NCI-H128 (cell line): ENCODE data around the gene COL15A1.

Source experiments
- DNase-seq: peaks from one replicate; lab custom pipeline; 2025; ENCODE audit not compliant: unreplicated experiment; lab: John Stamatoyannopoulos, UW

The COL15A1 gene

GRCh38 chr9:98944057-98944733, 488 bp downstream of the COL15A1 start:
- DNase-seq = no peak

DNA sequence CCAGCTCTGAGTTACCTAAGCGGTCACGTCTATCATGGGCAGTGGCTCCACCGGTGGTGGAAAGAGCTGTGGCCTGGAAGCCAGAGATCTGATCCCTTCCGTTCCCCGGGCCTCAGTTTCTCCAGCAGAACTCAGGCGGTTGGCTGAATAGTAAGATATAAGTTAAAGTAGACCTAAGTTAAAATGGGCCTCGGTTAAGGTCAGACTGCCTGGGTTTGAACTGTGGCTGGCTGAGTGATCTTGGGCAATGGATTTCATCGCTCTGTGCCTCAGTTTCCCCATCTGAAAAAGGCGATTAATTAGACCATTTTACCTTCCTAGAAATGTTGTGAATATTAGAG, 997 bp downstream of the COL15A1 start:
- no peak for DNase-seq

DNA sequence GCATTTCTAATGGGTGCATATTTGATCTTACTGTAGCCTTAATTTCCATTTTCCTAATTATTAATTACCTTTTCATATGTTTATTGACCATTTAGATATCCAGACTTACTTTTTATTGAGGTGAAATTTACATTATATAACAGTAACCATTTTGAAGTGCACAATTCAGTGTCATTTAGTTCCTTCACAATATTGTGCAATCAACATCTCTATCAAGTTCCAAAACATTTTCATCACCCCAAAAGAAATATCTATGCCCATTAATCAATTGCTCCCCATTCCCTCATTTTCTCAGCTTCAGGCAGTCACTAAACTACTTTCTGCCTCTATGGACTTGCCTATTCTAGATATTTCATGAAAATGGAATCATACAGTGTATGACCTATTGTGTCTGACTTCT, 5.9 kb downstream of the COL15A1 start:
- DNase-seq = no peak

GRCh38 chr9:98950262-98950661, 6.6 kb downstream of the COL15A1 start:
- no peak for DNase-seq

- DNase-seq = no peak
Observed at GRCh38 chr9:98951967-98952366, 8.3 kb downstream of the COL15A1 start.

- DNase-seq = no peak
Observed at GRCh38 chr9:98953581-98954243, 10.0 kb downstream of the COL15A1 start.

GRCh38 chr9:98954244-98954610, 10.5 kb downstream of the COL15A1 start:
- no peak for DNase-seq

DNA sequence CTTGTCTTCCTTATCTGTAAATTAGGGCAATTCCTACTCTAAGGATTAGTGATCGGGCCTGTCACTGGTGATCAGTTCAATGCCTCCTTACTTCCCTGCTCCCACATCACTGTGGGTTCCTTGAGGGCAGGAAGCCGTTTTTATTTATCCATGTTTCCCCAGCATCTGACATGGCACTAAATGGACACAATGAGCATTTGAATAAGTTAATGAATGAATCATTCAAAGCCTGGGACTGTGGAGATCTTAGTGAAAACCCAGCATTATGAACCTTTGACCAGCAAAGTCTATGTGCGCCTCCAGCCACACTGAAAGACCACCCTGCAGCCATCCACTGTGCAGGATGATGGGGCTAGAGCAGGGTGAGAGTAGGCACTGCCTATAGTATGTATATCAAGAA, 11.6 kb downstream of the COL15A1 start:
- no peak for DNase-seq

DNA sequence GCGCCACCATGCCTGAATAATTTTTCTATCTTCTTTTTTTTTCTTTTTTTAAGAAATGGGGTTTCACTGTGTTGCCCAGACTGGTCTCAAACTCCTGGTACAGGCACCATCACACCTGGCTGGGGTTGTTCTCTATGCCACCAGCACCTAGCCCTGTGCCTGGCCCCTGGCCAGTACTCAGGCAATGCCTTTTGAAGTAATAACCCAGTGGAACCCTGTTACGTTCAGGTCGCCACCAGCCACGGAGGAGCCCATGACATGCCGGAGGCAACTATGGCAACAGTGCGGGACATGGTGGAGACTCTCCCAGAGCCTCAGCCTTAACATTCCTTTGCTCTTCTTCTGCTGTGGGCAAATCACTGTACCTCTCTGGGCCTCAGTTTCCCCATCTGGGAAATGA, 14.1 kb downstream of the COL15A1 start:
- no peak for DNase-seq

- no peak for DNase-seq
Observed at GRCh38 chr9:98958271-98958984, 14.7 kb downstream of the COL15A1 start.

DNA sequence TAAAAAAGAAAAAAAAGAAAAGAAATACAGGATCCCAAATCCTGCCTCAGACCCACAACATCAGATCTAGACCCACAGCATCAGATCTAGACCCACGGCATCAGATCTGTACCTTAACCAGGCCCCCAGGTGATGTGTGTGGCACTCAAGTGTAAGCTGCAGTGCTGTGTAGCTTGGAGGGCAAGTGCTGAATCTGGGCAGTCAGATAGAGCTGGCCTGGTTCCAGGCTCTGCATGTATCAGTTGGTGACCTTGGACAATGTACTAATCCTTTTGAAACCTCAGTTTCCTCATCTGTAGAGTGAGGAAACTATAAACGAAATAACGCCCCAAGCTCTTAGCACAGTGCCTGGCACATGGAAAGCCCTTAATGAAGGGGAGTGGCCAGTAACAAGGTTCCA, 16.7 kb downstream of the COL15A1 start:
- DNase-seq = no peak

GRCh38 chr9:98961513-98962180, 17.9 kb downstream of the COL15A1 start:
- DNase-seq = no peak

DNA sequence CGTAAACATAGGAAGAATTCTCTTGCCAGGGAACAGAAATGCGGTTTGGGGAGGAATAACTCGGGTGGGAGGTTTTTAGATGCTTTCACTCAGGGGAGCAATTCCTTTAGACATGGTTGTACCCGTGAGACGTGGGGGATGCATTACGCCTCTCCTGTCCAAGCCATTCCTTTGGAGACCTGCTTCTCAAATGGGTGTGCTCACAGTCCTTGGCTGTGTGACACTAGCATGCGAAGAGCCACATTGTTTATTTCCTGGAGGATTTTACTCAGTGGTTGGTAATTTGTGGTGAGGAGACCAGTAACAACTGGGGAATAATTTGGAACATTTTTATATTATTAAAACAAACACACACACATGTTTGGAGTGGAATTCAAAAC, 18.5 kb downstream of the COL15A1 start:
- DNase-seq = no peak

GRCh38 chr9:98962861-98963260, 19.2 kb downstream of the COL15A1 start:
- DNase-seq = no peak

DNA sequence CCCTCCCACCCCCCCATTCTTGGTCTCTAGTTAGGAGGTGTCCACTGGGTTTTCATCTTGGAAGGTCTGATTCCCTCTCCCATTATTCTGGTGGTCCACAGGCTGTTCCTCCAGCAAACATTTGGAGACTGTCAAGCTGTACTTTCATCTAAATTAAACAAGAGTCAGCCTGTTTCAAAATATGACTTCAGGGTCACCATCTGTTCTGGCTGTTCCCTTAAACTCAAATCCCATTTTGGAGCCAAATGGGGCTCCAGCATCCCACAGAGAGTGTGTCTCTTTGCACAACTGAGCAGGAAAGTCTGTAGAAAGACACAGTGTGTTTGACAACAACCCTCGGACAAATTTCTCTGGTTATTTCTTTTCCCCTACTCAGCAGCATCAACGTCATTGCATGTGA, 20.5 kb downstream of the COL15A1 start:
- DNase-seq = no peak

- no peak for DNase-seq
Observed at GRCh38 chr9:98964911-98965336, 21.2 kb downstream of the COL15A1 start.

- DNase-seq = no peak
Observed at GRCh38 chr9:98966676-98967075, 23.0 kb downstream of the COL15A1 start.

- no peak for DNase-seq
Observed at GRCh38 chr9:98967257-98967656, 23.6 kb downstream of the COL15A1 start.

DNA sequence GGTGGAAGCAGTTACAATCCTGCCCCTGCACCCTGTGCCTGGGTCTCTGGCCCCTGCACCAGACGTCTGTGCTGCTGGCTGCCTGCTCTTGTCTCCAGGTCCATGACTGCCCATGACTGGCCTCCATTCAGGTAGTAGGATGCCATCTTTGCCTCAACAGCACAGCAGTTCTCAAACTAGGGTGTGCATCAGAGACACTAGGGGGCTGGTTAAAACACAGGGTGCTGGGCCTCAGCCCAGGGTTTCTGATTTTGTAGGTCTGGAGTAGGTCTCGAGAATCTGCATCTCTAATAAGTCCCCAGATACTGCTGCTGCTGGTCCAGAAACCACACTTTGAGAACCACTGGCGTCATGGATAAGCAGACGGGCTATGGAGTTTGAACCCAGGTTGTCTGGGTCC, 24.0 kb downstream of the COL15A1 start:
- DNase-seq = no peak

GRCh38 chr9:98968601-98969337, 25.1 kb downstream of the COL15A1 start:
- no peak for DNase-seq

- DNase-seq = no peak
Observed at GRCh38 chr9:98970532-98971041, 26.9 kb downstream of the COL15A1 start.
